ENCODE data around the gene ATXN2.

ATXN2 gene

GRCh38 chr12:111414711-111415252 lies 184.3 kb downstream of the ATXN2 start:
- Histone ChIP-seq H3K27ac (ENCODE audit: low read length) (no peak overlapping the region), H3F3A (ENCODE audit: insufficient read depth, low read length) (no peaks in the 10 kb centered on the region), H3K79me2 (ENCODE audit: low read length) (peaks cover 26% of the 10 kb centered on the region), H3K27me3 (replicated peaks; ENCODE audit: insufficient read depth, low read length) (no peaks in the 10 kb centered on the region), H3K9ac (ENCODE audit: low read length) (no peak overlapping the region), H3K4me3 (ENCODE audit: low read length) (no peak overlapping the region), H3K4me1 (ENCODE audit: low read length) (no peaks in the 10 kb centered on the region), H3K36me3 (replicated peaks; ENCODE audit: insufficient read depth, low read length) (no peaks in the 10 kb centered on the region), H4K20me1 (ENCODE audit: insufficient read depth, low read length) (no peaks in the 10 kb centered on the region), H3K4me2 (ENCODE audit: low read depth, low read length) (no peak overlapping the region), H2AFZ (ENCODE audit: low read length) (no peak overlapping the region), H3K9me3 (replicated peaks; ENCODE audit: insufficient read depth, low read length) (no peaks in the 10 kb centered on the region), H3K9me2 (replicated peaks; ENCODE audit: insufficient read depth, low read length) (no peaks in the 10 kb centered on the region)
- DNase-seq = no peak
- TF ChIP-seq EZH2 (optimal IDR thresholded peaks at IDR 0.05; ENCODE audit: low read depth, low read length) (no peak), EZH2phosphoT487 (IDR thresholded peaks at IDR 0.05; ENCODE audit: low read length) (no peak), CTCF (IDR thresholded peaks at IDR 0.05; ENCODE audit: low read length) (no peak)

- H3K27ac ChIP-seq (ENCODE audit: low read length) = no peak overlapping the region
- no peak overlapping the region for H3K4me2 ChIP-seq (ENCODE audit: low read depth, low read length)
- no peak for TF ChIP-seq CTCF (IDR thresholded peaks at IDR 0.05; ENCODE audit: low read length)
- no peak for TF ChIP-seq EZH2phosphoT487 (IDR thresholded peaks at IDR 0.05; ENCODE audit: low read length)
- TF ChIP-seq EZH2 (optimal IDR thresholded peaks at IDR 0.05; ENCODE audit: low read depth, low read length) = no peak
- no peak overlapping the region for H3K9ac ChIP-seq (ENCODE audit: low read length)
- H3F3A ChIP-seq (ENCODE audit: insufficient read depth, low read length) = no peaks in the 10 kb centered on the region
- no peak overlapping the region for H2AFZ ChIP-seq (ENCODE audit: low read length)
- peaks cover 38% of the 10 kb centered on the region for H3K79me2 ChIP-seq (ENCODE audit: low read length)
- no peaks in the 10 kb centered on the region for H3K9me3 ChIP-seq (replicated peaks; ENCODE audit: insufficient read depth, low read length)
- no peak for DNase-seq
- no peaks in the 10 kb centered on the region for H3K36me3 ChIP-seq (replicated peaks; ENCODE audit: insufficient read depth, low read length)
- H3K4me3 ChIP-seq (ENCODE audit: low read length) = no peak overlapping the region
- no peaks in the 10 kb centered on the region for H3K27me3 ChIP-seq (replicated peaks; ENCODE audit: insufficient read depth, low read length)
- no peaks in the 10 kb centered on the region for H4K20me1 ChIP-seq (ENCODE audit: insufficient read depth, low read length)
- no peaks in the 10 kb centered on the region for H3K9me2 ChIP-seq (replicated peaks; ENCODE audit: insufficient read depth, low read length)
- no peaks in the 10 kb centered on the region for H3K4me1 ChIP-seq (ENCODE audit: low read length)
Measured at GRCh38 chr12:111413442-111414086, 185.6 kb downstream of the ATXN2 start.

- no peak overlapping the region for H2AFZ ChIP-seq (ENCODE audit: low read length)
- DNase-seq = no peak
- TF ChIP-seq EZH2 (optimal IDR thresholded peaks at IDR 0.05; ENCODE audit: low read depth, low read length) (no peak), EZH2phosphoT487 (IDR thresholded peaks at IDR 0.05; ENCODE audit: low read length) (no peak), CTCF (IDR thresholded peaks at IDR 0.05; ENCODE audit: low read length) (no peak)
- H3K4me3 ChIP-seq (ENCODE audit: low read length) = no peak overlapping the region
- no peaks in the 10 kb centered on the region for H4K20me1 ChIP-seq (ENCODE audit: insufficient read depth, low read length)
- no peaks in the 10 kb centered on the region for H3F3A ChIP-seq (ENCODE audit: insufficient read depth, low read length)
- H3K4me1 ChIP-seq (ENCODE audit: low read length) = no peaks in the 10 kb centered on the region
- H3K9me2 ChIP-seq (replicated peaks; ENCODE audit: insufficient read depth, low read length) = no peaks in the 10 kb centered on the region
- H3K27me3 ChIP-seq (replicated peaks; ENCODE audit: insufficient read depth, low read length) = no peaks in the 10 kb centered on the region
- no peak overlapping the region for H3K4me2 ChIP-seq (ENCODE audit: low read depth, low read length)
- H3K36me3 ChIP-seq (replicated peaks; ENCODE audit: insufficient read depth, low read length) = no peaks in the 10 kb centered on the region
- no peak overlapping the region for H3K9ac ChIP-seq (ENCODE audit: low read length)
- peaks cover 44% of the 10 kb centered on the region for H3K79me2 ChIP-seq (ENCODE audit: low read length)
- H3K9me3 ChIP-seq (replicated peaks; ENCODE audit: insufficient read depth, low read length) = no peaks in the 10 kb centered on the region
- no peak overlapping the region for H3K27ac ChIP-seq (ENCODE audit: low read length)
Measured at GRCh38 chr12:111412830-111413441, 186.2 kb downstream of the ATXN2 start.

Data from MM.1S (cell line).